Lower leg skin (tissue), 3 donors: Measurements from ENCODE around the gene PCED1B.

ENCODE experiments used
- CTCF ChIP-seq, 3 donors: fragments of 450-650 bp; IDR thresholded peaks; one replicate each; pipeline ENCODE4 v1.5.1; 2016; ENCODE audit warnings: antibody characterized with exemption in 3 of 3, mild to moderate bottlenecking in 3 of 3, moderate library complexity in 2 of 3
- POLR2A ChIP-seq, 2 donors: fragments of 450-650 bp; IDR thresholded peaks; one replicate each; pipeline ENCODE4 v1.6.1; 2016 to 2017; ENCODE audit warnings: antibody characterized with exemption in 2 of 2, mild to moderate bottlenecking in 1 of 2, moderate library complexity in 1 of 2

DNA sequence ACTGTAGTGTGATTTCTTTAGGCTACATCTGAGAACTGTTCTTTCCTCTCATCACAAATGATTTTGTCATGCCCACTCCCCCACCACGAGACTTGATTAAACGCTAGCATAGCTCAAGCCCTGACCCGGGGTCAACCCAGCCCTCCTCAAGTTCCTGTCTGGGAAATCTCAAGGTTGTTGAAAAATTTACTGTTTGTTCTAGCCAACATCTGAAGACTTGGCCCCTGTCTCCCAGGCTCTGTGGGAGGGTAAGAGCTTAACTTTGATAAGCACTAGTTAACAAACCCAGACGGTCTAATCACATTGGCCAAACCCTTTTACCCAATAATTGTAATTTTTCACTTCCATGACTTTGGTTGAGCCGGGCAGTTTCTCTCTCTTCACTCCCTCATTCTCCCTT is 86.5 kb downstream of the PCED1B start:
- TF ChIP-seq CTCF (IDR thresholded peaks at IDR 0.05) (no peak), POLR2A (IDR thresholded peaks at IDR 0.05) (no peak)
